Fibroblast of the conjunctiva (primary cell): ENCODE data around the gene CDADC1.
"Not testable (repeated sequence)": the region's sequence is repeated elsewhere in the genome, so short reads cannot be mapped to it uniquely, and the experiment has no call there.

ENCODE experiments used
- DNase-seq: peaks from one replicate; pipeline ENCODE4 v3.0.0-alpha.2; 2010; ENCODE audit warnings: low read depth

Gene CDADC1

DNA sequence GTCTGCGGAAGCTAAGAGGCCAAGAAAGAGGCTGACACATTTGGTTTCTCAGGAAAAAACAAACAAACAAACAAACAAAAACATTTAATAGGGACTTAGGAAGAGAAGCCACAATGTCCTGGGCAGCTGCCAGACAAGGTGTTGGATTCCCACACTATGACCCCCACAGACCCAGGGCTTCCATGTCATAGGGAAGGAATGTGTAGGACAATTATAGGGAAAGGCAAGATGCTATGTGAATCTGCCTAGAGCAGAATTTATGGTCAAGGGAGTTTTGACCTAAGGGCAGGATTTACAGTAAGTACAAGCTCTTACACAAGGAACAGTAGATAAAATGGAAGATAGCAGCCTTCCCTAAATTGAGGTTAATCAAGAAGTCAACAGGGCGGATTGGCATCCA is 9.1 kb upstream of the CDADC1 start:
- no peak for DNase-seq

DNA sequence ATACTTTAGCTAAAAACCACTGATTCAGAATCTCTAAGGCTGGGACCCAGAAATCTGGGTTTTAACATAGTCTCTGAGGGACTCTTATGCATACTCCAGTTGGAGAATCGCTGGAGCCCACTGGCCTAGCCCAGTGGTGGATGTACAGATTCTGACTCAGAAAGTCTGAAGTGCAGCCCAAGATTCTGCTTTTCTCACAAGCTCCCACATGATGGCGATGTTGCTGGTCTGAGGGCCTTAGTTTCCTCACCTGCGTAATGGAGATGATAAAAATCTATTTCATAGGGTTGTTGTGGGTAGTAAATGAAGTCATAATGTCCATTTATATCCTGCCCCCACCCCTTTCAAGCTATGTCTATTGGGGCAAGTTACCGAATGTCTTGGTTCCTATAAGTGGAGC is 7.7 kb upstream of the CDADC1 start:
- no peak for DNase-seq

DNA sequence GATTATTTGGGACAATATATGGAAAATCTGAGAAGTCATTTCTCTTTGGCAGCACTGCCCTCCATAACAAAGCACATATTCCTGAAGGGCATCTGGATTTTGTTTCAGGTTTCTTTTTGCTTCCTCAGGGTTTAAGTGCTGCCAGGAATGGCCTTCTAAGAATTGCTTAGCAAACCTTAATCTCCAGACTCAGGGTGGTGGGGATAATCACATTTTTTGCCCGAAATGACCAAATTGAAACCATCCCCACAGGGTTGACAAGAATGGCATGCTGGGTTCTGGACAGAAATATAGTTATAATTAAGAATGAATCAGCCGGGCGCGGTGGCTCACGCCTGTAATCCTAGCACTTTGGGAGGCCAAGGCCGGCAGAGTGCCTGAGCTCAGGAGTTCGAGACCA is 6.4 kb upstream of the CDADC1 start:
- no peak for DNase-seq

DNA sequence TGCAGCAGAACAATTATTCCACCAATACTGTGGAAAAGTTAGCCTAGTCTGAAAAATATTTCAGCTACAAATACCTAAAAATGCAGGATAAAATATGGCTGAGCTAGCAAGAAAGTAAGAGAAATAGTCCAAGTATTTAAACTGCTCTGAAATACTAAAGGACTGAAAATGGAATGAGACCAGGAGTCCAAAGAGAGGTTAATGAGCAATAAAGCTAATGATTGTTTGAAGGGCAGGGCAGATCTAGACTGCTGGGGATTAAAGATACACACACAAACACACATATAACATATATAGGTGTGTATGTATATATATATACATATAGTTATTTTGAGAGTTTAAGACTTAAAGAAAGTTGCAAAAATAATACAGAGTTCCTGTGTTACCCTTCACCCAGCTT is 2.6 kb upstream of the CDADC1 start:
- DNase-seq = no peak

DNA sequence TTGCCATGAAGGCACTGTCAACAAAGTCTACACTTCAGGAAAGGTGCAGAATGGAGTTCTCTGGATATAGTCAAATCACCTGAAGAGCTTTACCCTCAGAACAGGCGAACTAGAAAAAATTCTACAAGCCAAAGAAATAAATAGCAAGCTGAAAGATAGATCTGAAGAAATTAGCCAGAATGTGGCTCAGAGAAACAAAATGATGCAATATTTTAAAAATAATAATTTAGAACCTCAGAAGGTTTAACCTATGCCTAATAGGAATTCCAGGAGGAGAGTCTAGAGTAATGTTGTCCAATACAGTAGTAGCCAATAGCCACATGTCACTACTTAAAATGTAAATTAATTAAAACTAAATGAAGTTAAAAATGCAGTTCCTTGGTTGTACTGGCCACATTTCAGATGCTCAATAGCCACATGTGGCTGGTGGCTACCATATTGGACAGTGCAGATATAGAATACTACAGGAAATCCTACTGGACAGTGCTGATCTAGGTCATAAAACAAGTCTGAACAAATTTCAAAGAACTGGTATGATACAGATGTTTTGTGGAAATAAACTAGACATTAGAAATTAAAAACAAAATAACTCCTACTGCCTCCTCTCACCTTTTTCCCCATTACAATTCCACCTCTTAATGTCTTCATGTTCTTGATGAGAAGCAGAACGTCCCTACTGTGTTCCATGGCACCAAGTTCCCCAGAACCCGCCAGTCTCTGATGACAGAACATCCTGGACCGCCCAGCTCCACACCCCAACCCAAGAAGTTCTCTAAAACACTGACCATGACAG is 679 bp upstream of the CDADC1 start:
- no peak for DNase-seq

DNA sequence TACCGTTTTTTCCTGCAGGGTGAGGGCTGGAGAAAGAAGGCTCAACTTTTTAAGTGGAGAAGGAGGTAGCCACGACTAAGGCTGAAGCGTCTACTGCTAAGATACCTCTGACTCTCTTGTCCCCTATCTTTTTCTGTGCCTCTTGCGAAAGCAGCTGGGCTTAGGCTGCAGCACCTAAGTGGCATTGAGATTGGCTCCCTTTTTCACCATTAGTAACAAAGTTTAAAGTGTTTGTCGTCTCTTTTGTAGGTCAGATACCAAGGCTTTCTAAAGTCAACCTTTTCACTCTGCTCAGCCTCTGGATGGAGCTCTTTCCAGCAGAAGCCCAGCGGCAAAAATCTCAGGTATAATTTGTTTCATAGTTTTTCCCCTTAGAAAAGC is 887 bp downstream of the CDADC1 start:
- DNase-seq = no peak

DNA sequence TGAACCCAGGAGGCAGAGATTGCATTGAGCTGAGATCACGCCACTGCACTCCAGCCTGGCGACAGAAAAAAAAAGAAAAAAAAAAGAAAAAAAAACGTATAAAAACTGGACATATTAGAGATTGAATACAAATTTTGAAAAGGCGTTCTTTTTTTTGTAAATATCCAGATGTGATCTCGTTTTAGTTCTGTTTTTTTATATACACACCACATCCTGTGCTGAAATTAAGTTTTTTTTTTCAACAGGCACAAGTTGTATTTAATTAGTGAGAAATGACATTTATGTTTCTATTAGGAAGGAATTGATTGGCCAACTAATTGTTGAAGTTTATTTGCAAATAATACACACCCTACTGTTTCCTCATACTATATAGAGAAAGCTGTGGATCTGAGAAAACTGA is 3.6 kb downstream of the CDADC1 start:
- no peak for DNase-seq

DNA sequence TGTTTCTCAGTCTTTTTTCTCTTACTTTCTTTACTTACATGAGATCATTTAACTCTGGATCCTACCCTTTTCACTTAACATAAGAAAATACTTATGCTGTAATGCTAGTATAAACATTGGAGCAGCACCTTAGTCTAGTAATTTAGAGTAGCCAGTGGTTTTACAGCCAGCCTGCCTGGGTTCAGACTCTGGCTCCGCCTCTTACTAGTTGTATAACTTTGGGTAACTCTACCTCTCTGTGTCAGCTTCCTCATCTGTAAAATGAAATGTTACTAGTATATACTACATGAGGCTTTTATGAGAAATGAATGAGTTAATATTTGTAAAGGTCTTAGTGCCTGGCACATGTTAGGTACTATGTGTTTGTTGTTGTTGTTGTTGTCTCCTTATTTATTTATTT is 5.6 kb downstream of the CDADC1 start:
- no peak for DNase-seq

DNA sequence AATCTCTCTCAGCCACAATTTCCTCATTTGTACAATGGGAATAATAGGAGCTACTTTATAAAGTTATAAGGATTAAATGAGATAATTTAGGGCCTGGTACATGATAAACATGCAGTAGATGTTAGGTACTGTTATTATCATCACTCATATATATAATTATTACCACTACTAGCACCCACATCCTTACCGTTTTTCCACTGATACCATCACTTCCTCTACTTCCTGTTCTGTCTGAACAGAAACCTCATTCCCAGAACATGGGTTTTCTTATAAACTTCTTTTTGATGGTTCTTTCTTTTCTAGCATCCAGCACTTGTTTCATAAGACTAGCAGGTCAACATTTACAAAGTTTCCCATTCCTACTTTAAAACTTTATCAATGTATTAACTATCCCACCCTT is 6.3 kb downstream of the CDADC1 start:
- DNase-seq = no peak

DNA sequence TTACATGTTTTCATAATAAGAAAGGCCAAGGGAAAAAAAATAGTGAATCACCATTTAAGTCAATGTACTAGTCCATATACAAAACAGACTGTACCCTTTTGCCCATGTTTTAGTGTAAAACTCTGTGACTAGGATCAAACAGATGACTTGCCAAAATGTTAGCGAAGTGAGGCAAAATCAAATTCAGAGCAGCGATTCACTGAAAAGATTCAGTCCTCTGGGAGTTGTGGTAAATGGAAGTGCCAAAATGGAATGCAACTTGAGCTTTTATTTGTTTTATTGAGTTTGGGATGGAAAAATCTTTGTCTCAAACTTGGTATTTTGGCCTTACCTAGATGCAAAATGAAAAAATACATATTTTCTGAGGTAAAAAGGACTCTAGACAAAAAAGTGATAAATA is 9.1 kb downstream of the CDADC1 start:
- peak; percentile 69 for DNase-seq

DNA sequence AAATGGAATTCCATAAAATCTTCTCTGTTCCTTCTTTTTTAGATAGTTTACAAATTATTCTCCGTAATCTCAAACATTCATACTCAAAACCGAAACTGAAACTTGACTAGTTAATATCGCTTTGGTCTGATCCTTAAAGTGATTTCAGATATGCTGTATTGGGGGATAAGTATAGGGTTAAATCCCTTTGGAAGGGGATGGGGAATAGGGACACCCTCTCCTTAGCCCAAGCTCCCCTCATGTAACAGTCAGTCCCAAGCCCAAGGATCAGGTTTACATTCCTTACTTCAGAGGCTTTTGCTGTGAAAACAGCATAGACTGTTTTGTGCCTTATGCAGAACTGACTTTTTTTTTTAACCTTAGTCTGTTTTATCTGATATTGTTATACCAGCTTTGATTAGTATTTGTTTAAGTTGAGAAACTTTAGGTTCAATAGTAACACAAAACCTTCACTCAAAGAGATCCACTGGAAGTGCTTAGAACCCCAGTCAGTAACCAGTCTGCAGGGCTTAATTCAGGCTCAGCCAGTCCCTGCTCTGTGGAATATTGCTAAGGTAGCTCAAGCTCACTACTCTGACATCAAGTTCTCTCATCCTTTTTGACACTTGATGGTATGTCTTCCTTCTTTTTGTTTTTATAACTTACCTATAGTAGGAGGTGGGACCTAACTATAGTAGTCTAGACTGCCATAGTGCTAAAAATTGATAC is 10.5 kb downstream of the CDADC1 start:
- no peak for DNase-seq

DNA sequence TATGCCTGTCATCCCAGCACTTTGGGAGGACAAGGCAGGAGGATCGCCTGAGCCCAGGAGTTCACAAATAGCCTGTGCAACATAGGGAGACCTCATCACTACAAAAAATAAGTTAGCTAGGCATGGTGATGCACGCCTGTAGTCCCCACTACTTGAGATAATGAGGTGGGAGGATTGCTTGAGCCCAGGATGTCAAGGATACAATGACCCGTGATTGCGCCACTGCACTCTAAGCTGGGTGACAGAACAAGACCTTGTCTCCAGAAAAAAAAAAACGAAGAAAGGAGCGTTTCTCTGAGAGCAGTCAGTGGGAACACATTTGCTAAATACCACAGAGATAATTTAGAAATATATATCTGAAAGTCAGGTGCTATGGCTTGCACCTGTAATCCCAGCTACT is 11.9 kb downstream of the CDADC1 start:
- DNase-seq = no peak

DNA sequence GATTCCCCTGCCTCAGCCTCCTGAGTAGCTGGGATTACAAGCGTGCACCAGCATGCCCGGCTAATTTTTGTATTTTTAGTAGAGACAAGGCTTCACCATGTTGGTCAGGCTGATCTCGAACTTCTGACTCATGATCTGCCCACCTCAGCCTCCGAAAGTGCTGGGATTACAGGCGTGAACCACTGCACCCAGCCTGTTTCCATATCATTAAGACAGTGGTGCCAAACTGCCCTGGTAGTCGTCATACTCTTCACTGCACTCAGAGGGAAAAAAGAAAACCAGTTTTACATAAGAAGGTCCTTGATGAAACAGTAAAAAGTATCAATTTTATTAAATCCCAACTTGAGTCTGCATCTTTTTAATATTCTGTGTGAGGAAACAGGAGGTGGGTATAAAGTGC is 14.9 kb downstream of the CDADC1 start:
- no peak for DNase-seq

DNA sequence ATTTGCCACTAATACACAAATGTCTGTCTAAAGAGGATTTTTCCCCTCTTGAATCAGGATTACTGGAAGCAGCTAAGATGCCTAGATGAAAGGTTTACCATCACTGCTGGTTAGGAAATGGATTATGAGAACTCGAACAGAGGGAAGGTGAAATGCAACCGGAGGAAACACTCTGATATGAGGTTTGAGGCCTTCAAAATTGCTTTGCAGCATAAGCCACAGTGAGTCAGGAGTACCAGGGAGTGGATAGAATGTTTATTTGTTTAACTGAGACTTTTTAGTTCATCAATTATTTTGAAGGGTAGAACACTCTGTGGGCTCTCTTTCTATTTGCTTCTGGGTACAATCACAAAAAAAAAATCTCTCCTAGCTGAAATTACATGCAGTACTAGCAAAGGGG is 18.1 kb downstream of the CDADC1 start:
- no peak for DNase-seq

DNA sequence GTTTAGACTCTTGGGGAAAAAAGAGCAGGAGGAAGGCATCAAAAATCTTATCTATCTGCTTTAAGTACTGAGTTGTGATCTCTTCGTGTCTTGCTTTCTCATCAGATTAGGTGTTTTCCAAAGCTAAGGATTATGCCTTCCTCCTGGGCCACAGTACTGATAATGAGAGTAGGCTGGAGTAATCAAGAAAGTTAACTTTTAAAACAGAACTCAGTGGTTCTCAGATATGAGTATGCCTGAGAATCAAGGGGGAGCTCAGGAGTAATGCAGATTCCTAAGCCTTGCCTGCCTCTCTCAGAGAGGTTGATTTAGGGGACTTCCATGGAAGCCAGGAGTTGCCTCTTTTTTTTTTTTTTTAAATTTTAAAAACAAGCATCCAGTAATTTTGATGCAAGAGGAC is 23.5 kb downstream of the CDADC1 start:
- DNase-seq = no peak

DNA sequence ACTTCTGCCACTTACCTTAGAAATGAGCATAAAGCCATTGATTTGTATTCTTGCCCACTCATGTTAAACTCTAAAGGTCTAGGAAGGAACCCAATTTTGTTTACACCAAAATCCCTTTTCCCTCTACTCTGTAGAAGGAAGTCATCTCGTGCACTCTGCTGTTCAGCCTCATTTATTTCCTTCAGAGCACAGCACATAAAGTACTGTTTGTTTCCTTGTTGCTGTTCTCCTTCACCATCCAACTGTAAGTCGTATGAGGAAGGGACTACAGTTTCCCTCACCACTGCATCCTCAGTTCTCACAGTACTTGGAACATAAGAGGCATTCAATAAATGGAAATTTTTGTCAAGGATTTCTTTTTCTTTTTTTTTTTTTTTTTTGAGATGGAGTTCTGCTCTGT is 24.6 kb downstream of the CDADC1 start:
- DNase-seq = no peak

DNA sequence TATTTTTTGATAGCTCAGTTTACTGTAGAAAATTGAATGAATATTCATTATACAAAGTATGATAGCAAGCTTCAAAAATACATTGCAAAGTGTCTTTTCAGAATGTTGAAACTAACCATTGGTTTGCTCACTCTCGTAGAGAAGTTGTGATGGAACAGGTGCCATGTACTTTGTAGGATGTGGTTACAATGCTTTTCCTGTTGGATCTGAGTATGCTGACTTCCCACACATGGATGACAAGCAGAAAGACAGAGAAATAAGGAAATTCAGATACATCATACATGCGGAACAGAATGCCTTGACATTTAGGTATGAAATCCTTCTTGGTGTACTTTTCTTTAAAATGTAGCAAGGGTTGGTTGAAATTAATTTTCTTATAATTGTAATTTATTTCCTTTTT is 30.5 kb downstream of the CDADC1 start:
- DNase-seq = no peak

DNA sequence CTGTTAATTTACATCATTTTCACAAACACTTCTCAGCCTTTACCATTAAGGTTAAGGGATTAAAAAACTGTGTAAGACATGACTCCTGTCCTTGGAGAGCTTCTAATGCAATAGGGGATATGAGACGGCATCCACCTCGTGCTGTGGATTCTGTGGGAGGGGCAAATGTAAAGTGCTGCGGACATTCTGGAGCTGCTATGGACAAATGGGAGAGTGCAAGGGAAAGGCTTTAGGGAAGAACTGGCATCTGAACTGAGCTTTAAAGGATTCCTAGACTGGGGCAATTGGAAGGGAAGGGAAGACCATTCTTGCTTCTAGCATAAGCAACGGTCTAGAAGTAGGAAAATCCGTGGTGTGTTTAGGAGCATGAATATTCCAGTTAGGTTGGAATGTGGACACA is 31.4 kb downstream of the CDADC1 start:
- DNase-seq = no peak

DNA sequence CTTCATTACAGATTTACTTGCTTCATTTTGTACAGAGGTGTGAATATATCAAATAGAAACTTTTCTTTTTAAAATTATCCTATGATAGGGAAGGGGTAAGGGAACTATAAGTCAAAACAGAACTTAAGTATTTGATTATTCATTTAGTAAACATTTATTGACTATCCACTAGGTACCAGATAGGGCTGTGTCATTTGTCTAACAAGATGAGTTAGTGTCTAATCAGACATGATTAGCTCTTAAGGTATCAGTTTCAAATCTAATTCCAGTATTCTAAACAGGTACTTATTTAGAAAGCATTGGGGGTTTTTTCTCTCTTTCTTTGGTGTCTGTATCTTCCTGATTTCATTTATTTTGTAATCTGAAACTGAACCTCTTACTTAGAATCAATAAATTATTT is 32.2 kb downstream of the CDADC1 start:
- no peak for DNase-seq

DNA sequence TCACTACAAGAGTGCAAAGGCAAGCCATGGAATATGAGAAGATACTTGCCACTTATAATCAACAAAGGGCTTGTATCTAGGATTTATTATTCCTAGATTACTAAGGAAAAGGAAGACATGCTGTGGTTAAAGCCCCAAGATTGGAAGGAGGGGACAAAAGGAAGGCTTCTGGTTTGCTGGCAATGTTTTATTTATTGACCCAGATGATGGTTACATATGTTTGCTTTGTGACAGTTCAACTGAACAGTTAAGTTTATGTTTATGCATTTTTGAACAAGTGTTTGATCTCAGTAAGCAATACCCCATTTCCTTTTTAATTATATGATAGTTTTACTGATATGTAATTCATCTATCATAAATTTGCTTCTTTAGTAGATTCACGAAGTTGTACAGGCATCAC is 40.3 kb downstream of the CDADC1 start:
- no peak for DNase-seq

DNA sequence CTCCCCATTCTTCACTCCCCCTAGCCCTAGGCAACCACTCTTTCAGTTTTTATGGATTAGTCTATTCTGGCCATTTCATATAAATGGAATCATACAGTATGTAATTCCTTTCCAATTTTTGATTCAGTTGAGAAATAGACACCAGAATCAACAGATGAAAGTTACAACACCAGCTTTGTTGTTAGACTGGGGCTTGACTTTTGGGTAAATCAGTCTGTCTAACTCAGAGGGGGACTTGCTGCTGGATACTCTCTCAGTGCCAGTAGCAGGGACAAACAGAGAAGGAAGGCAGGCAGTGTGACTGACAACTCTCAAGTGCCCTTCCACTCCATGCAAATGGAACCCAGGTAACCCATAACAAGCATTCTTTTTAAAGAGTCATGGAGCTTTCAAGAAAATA is 40.7 kb downstream of the CDADC1 start:
- DNase-seq = no peak

DNA sequence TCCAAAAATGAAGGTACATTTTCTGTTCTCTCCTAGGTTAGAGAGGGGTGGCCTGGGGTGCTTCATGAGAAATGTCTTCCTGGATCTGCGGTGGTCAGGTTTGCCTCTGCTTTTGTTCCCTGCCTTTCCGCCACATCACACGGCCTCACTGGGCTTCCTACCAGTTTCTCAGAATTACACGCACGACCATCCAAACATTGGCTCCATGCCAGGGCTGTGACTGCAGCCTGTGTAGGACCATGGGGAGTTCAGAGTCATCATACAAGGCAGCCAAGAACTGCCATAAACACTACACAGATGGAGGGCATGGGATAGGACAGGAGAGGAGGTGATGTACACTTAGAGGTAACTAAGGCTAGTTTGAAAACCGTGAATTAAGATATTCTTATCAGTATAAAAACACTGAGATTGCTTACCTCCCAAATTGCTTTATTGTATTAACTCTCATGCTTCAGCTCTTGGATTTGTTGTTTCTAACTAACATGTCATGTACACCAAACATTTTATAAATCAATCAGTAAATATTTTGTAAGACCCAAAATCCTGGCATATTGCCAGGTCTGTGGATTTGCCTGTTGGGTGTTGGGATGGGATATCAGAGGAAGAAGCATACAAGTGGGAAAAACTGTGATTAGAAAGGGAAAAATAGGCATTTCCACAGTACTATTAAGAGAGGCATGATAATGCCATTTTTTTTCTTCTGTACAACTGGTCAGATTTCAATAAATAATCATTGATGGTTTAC is 45.2 kb downstream of the CDADC1 start:
- no peak for DNase-seq

DNA sequence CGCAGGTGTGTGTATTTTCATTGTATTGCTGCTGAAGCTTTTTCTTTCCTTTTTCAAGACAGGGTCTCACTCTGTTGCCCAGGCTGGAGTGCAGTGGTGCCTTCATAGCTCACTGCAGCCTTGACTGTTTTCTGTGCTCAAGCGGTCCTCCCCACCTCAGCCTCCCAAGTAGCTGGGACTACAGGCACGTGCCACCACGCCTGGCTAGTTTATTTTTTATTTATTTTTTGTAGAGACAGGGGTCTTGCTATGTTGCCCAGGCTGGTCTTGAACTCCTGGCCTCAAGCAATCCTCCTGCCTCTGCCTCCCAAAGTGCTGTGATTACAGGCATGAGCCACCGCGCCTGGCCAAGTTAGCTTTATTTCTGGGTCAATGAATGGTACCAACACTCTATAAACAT is 47.0 kb downstream of the CDADC1 start:
- DNase-seq = not testable (repeated sequence)
